Heart right ventricle (tissue), 16 donors: ENCODE results near the gene SYK. TPM values are rescaled to one million over a fixed set of nuclear protein-coding genes. Genes with fewer than 3 reads are reported as not detected.

Experiments used
- ATAC-seq, 8 donors: fragments of 200-7000 bp; cut with Tn5 transposase; one replicate each; pipeline ENCODE4 v1.9.1; 2020; ENCODE audit warnings: mild to moderate bottlenecking in 8 of 8, moderate library complexity in 8 of 8, moderate number of reproducible peaks in 1 of 8
- DNase-seq, 2 donors: peaks; one replicate each; pipeline ENCODE4 v3.0.0-alpha.2; 2020
- H3K27ac ChIP-seq, 10 donors: fragments of 200-600 bp; sonication (generic) in 2 of 10; one replicate each; pipeline versions ENCODE4 v1.5.0 to v1.8.0; 2020 to 2022; ENCODE audit warnings: mild to moderate bottlenecking in 3 of 10
- H3K27me3 ChIP-seq, 7 donors: fragments of 200-600 bp; one replicate each; pipeline ENCODE4 v1.8.0; 2021 to 2022; ENCODE audit warnings: mild to moderate bottlenecking in 2 of 7
- H3K36me3 ChIP-seq, 9 donors: fragments of 200-600 bp; sonication (generic) in 1 of 9; one replicate each; pipeline versions ENCODE4 v1.5.0 to v1.8.0; 2020 to 2022; ENCODE audit warnings: mild to moderate bottlenecking in 2 of 9
- H3K4me1 ChIP-seq, 9 donors: fragments of 200-600 bp; sonication (generic) in 1 of 9; one replicate each; pipeline versions ENCODE4 v1.5.0 to v1.8.0; 2020 to 2022; ENCODE audit warnings: mild to moderate bottlenecking in 4 of 9
- H3K4me3 ChIP-seq, 10 donors: fragments of 200-600 bp; sonication (generic) in 2 of 10; one replicate each; pipeline versions ENCODE4 v1.5.0 to v1.8.0; 2020 to 2022; ENCODE audit warnings: mild to moderate bottlenecking in 7 of 10, moderate library complexity in 2 of 10
- H3K9me3 ChIP-seq, 11 donors: fragments of 200-600 bp in 10 of 11; sonication (generic) in 2 of 11; one replicate each; pipeline versions ENCODE4 v1.5.0 to v1.8.0; 2013 to 2022; ENCODE audit warnings: mild to moderate bottlenecking in 2 of 11, control low read depth in 1 of 11, moderate library complexity in 1 of 11
- CTCF ChIP-seq, 9 donors: fragments of 200-600 bp; sonication (generic) in 2 of 9; IDR thresholded peaks; one replicate each; pipeline versions ENCODE4 v1.5.0 to v1.8.0; 2021 to 2022; ENCODE audit warnings: antibody characterized with exemption in 9 of 9, mild to moderate bottlenecking in 5 of 9, moderate library complexity in 1 of 9
- WGBS, 2 donors: extraction: QIAGEN DNeasy Blood & Tissue Kit; methylation state at CpG; one replicate each; pipeline ENCODE4 v1.1.7; 2013; ENCODE audit warnings: inconsistent platforms in 1 of 2; 5-methylcytosine and 5-hydroxymethylcytosine counted together
- intact Hi-C, 10 donors: fragments of 100-400 bp; cut with DNase I; formaldehyde crosslinking; loops; one replicate each; pipeline versions ENCODE4 v1.11.1 to v1.14.2; 2022
- polyA plus RNA-seq, 2 donors: library from polyadenylated mRNA; stranded (reverse); fragments of 200-250 nt; gene quantifications; one replicate each; pipeline ENCODE4 v1.2.3, GENCODE V29; 2013
- total RNA-seq, 10 donors: library from RNA; stranded (reverse); fragmentation: NEBNext Ultra II Directional in 3 of 10; extraction: Animal tissue kit (Norgen Biotek cat#: 25700) in 3 of 10; gene quantifications; one replicate each; pipeline versions ENCODE4 v1.2.1 to v1.2.4, GENCODE V29; 2021 to 2023
- donor health status: Arrhythmogenic right ventricular cardiomyopathy.
- donor health status: ischemic (EF 13 %, LVEDD 7.1; RV severe dilation, severe dysfunction).
- donor health status: healthy with polysubstance abuse.
- donor health status: DM: no; HTN: yes; CAD: no.
- donor health status: DM: no; HTN: no; CAD: no.
- donor health status: ischemic (EF 25% LVEDD 6.9; RV normal size, moderate dysfunction).
- donor health status: ischemic (EF 25% LVEDD 5.7; RV mildly dilated, moderate dysfunction).
- donor health status: healthy.
- donor health status: DM: yes; HTN: yes; CAD: no.
- donor health status: Ischemic cardiomyopathy.
- donor health status: ischemic (EF 35%, LVEDD 5.7; RV mildly dilated, moderate dysfunction).
- donor health status: nonischemic (EF 11% LVEDD 7.7; RV severe dilation, severe dysfunction).
- donor health status: DM: yes; HTN: yes; CAD: no.
- donor health status: PGD.
- donor health status: ischemic (EF 29% LVEDD 5.4; RV normal size, mild dysfunction).
- donor health status: nonischemic (EF 23%, LVEDD 6.1; RV moderate dilation, normal function).

Gene SYK
- total and polyA plus RNA-seq, 12 donors, result 0.96 to 26.1 (median 2.3) TPM

GRCh38 chr9:90861826-90862740 is 60.5 kb downstream of the SYK start:
- DNase-seq, result no peak
- H3K4me3 ChIP-seq, result no peak overlapping the region
- no peaks in the 10 kb centered on the region for H3K9me3 ChIP-seq
- TF ChIP-seq CTCF (IDR thresholded peaks at IDR 0.05), result no peak
- no peak overlapping the region for H3K27ac ChIP-seq
- no peak for ATAC-seq
- H3K4me1 ChIP-seq, result peaks cover 0 to 37% (median 0%) of the 10 kb centered on the region in 9 donors
- no peaks in the 10 kb centered on the region for H3K27me3 ChIP-seq
- H3K36me3 ChIP-seq, result peaks cover 0 to 70% (median 0%) of the 10 kb centered on the region in 9 donors
- intact Hi-C loops, result loop anchor here in 3 of 10 donors (10.0 kb wide), 3 partner anchors 57 to 1267 kb away; partner anchors contain the start of gene SYK (in 1 of the 3)
- 89 to 91% methylated on average over 16 of the region's 16 CpGs for WGBS, 2 donors

- no peak overlapping the region for H3K27ac ChIP-seq
- intact Hi-C loops, result loop anchor here in 5 of 10 donors (5.0 to 10.0 kb wide), 6 partner anchors 60 to 1270 kb away; partner anchors contain the start of gene SYK (in 1 of the 5)
- H3K4me3 ChIP-seq, result no peak overlapping the region
- TF ChIP-seq CTCF (IDR thresholded peaks at IDR 0.05), result no peak
- WGBS, 2 donors, result 64 to 71% methylated on average over 7 of the region's 7 CpGs
- no peaks in the 10 kb centered on the region for H3K9me3 ChIP-seq
- H3K4me1 ChIP-seq, result peaks cover 0 to 23% (median 0%) of the 10 kb centered on the region in 9 donors
- DNase-seq, result no peak
- ATAC-seq, result no peak
- H3K27me3 ChIP-seq, result no peaks in the 10 kb centered on the region
- H3K36me3 ChIP-seq, result peaks cover 0 to 63% (median 0%) of the 10 kb centered on the region in 9 donors
Measured at GRCh38 chr9:90864779-90865178, 63.2 kb downstream of the SYK start.

DNA sequence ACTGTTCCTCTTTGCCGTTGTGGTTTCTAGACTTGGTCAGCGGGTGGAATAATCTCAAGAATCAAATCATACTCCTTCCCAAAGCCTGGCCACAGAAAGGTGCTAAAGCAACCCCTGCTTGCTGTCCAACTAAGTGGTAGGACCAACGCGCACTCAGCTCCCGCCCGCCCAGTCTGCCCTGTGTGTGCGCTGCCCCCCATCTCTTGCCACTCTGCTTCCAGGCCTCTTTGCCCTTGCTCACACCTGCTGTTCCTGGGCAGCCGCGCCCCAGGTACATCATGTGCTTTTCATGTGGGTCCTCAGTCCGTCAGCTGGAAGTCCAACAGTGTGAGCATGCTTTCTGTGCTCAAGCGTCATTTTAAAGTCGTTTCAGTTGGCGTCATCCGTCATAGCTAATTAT is 65.5 kb downstream of the SYK start:
- ATAC-seq (no peak), DNase-seq (no peak)
- no peak overlapping the region for H3K27ac ChIP-seq
- no peak for TF ChIP-seq CTCF (IDR thresholded peaks at IDR 0.05)
- peaks cover 0 to 58% (median 0%) of the 10 kb centered on the region in 9 donors for H3K36me3 ChIP-seq
- H3K27me3 ChIP-seq, result peaks cover 0 to 7% (median 0%) of the 10 kb centered on the region in 7 donors
- 95 to 96% methylated on average over 14 of the region's 14 CpGs for WGBS, 2 donors
- peaks cover 0 to 13% (median 0%) of the 10 kb centered on the region in 9 donors for H3K4me1 ChIP-seq
- intact Hi-C loops, result loop anchor here in 5 of 10 donors (5.0 to 10.0 kb wide), 6 partner anchors 62 to 1272 kb away; partner anchors contain the start of gene SYK (in 1 of the 5)
- no peak overlapping the region for H3K4me3 ChIP-seq
- H3K9me3 ChIP-seq, result no peaks in the 10 kb centered on the region

DNA sequence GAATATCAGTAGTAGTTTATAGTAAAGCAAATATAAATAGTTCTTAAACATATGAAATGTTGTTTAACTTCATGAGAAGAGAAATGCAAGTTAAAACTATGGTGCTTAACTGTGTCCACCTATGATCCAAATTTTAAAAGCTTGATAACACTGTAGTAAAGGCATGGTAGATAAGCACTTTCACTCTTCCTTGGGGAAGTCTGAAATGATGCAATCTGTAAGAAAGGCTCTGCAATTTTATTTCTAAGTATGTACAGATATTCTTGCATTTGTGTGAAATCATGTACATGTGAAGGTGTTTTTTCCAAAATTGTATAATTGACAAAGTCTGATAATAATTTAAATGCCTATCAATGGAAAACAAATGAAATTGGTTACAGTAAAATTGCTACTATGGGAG is 66.9 kb downstream of the SYK start:
- Histone ChIP-seq H3K36me3 (peaks cover 0 to 58% (median 0%) of the 10 kb centered on the region in 9 donors), H3K4me1 (peaks cover 0 to 13% (median 0%) of the 10 kb centered on the region in 9 donors), H3K9me3 (no peaks in the 10 kb centered on the region), H3K27me3 (peaks cover 0 to 7% (median 0%) of the 10 kb centered on the region in 7 donors), H3K27ac (no peak overlapping the region), H3K4me3 (no peak overlapping the region)
- DNase-seq, result no peak
- no peak for ATAC-seq
- TF ChIP-seq CTCF (IDR thresholded peaks at IDR 0.05), result no peak
- intact Hi-C loops, result loop anchor here in 5 of 10 donors (5.0 to 10.0 kb wide), 6 partner anchors 64 to 1274 kb away; partner anchors contain the start of gene SYK (in 1 of the 5)
